H1 (cell line): ENCODE results near the gene KLHL18. TPM values are rescaled to one million over a fixed set of nuclear protein-coding genes. Genes with fewer than 3 reads are reported as not detected.

Source experiments
- CTCF ChIA-PET: fragments of 300-600 bp; sonication (Branson Sonifier 250); formaldehyde crosslinking; loops from one replicate; lab custom pipeline; 2021; ENCODE audit not compliant: partially characterized antibody; lab: Charles Lee
- POLR2A ChIA-PET: fragments of 300-600 bp; sonication (Branson Sonifier 250); formaldehyde crosslinking; loops from one replicate; lab custom pipeline; 2021; ENCODE audit warnings: inconsistent platforms; ENCODE audit not compliant: partially characterized antibody; lab: Charles Lee
- DNase-seq, 2 experiments: peaks; one replicate each; pipeline versions ENCODE4 v3.0.0 to v3.0.0-alpha.2; 2010 to 2022; ENCODE audit warnings: low spot score in 2 of 2, low read depth in 1 of 2, mixed read lengths in 1 of 2
- FAIRE-seq: peaks from 2 replicates; lab custom pipeline; 2011; peaks lifted over from hg19 to GRCh38; lab: Jason Lieb, UNC
- H2AFZ ChIP-seq: 2 replicates; pipeline ENCODE4 v1.8.1; 2012; ENCODE audit warnings: low read length, inconsistent platforms
- H2AK5ac ChIP-seq: 2 replicates; pipeline ENCODE4 v1.6.1; 2013; ENCODE audit warnings: low read depth, low read length
- H2BK120ac ChIP-seq: replicated peaks from 2 replicates; pipeline ENCODE3; 2013; ENCODE audit warnings: low read depth, low read length, inconsistent platforms
- H2BK12ac ChIP-seq: 2 replicates; pipeline ENCODE4 v1.6.1; 2013; ENCODE audit warnings: low read depth, low read length
- H2BK15ac ChIP-seq: 2 replicates; pipeline ENCODE4 v1.6.1; 2013; ENCODE audit warnings: low read length
- H2BK20ac ChIP-seq: 2 replicates; pipeline ENCODE4 v1.6.1; 2013; ENCODE audit warnings: low read length
- H2BK5ac ChIP-seq: 2 replicates; pipeline ENCODE4 v1.6.1; 2013; ENCODE audit warnings: low read depth, low read length
- H3K14ac ChIP-seq: 2 replicates; pipeline ENCODE4 v1.6.1; 2013; ENCODE audit warnings: inconsistent platforms; ENCODE audit not compliant: insufficient read length
- H3K18ac ChIP-seq: 2 replicates; pipeline ENCODE4 v1.6.1; 2013; ENCODE audit warnings: low read length; ENCODE audit errors: extremely low read depth
- H3K23ac ChIP-seq: 2 replicates; pipeline ENCODE4 v1.6.1; 2013; ENCODE audit warnings: inconsistent platforms; ENCODE audit not compliant: insufficient read length
- H3K23me2 ChIP-seq: 2 replicates; pipeline ENCODE4 v1.6.1; 2013; ENCODE audit warnings: low read depth, low read length
- H3K27ac ChIP-seq: 2 replicates; pipeline ENCODE4 v1.6.1; 2011; ENCODE audit warnings: low read depth, low read length, inconsistent platforms
- H3K27me3 ChIP-seq, 4 experiments: replicated peaks in 1 of 4; 1 replicate in 1 of 4; 2 replicates in 3 of 4; pipeline versions ENCODE4 v1.6.1 to v1.8.1; 2011 to 2013; ENCODE audit warnings: low read length in 3 of 4, mild to moderate bottlenecking in 3 of 4, inconsistent platforms in 2 of 4, mixed read lengths in 2 of 4, moderate library complexity in 1 of 4; ENCODE audit not compliant: control insufficient read depth in 3 of 4, insufficient read depth in 3 of 4; ENCODE audit errors: extremely low read depth in 1 of 4
- H3K36me3 ChIP-seq, 4 experiments: 2 replicates each; pipeline versions ENCODE4 v1.6.1 to v1.8.1; 2011 to 2013; ENCODE audit warnings: mild to moderate bottlenecking in 4 of 4, low read length in 3 of 4, moderate library complexity in 2 of 4, control low read depth in 1 of 4, inconsistent platforms in 1 of 4; ENCODE audit not compliant: insufficient read depth in 4 of 4, control insufficient read depth in 2 of 4
- H3K4ac ChIP-seq: replicated peaks from 2 replicates; pipeline ENCODE3; 2013; ENCODE audit warnings: low read length, low read depth, mixed read lengths, inconsistent platforms; ENCODE audit not compliant: insufficient read length
- H3K4me1 ChIP-seq, 4 experiments: replicated peaks in 1 of 4; 1 replicate in 1 of 4; 2 replicates in 3 of 4; pipeline versions ENCODE4 v1.6.1 to v1.8.1; 2011 to 2013; ENCODE audit warnings: low read length in 3 of 4, inconsistent platforms in 2 of 4, mixed read lengths in 1 of 4; ENCODE audit not compliant: insufficient read depth in 4 of 4, control insufficient read depth in 3 of 4
- H3K4me2 ChIP-seq, 2 experiments: 2 replicates each; pipeline versions ENCODE4 v1.6.1 to v1.8.1; 2011 to 2013; ENCODE audit warnings: low read depth in 2 of 2, low read length in 2 of 2, control low read depth in 1 of 2, inconsistent platforms in 1 of 2, mild to moderate bottlenecking in 1 of 2; ENCODE audit not compliant: insufficient read depth in 1 of 2
- H3K4me3 ChIP-seq, 4 experiments: fragments of 200-600, 300-600 bp in 1 of 4; sonication (generic), shearing (Covaris generic), sonication (Bioruptor Twin) in 1 of 4; 2 replicates each; pipeline versions ENCODE4 v1.5.1 to v1.8.1; 2011 to 2016; ENCODE audit warnings: low read length in 4 of 4, low read depth in 3 of 4, control low read depth in 2 of 4, inconsistent platforms in 2 of 4, mild to moderate bottlenecking in 2 of 4, mixed read lengths in 1 of 4, moderate library complexity in 1 of 4; ENCODE audit not compliant: insufficient read depth in 2 of 4; ENCODE audit errors: extremely low read depth in 1 of 4
- H3K56ac ChIP-seq: replicated peaks from 2 replicates; pipeline ENCODE3; 2013; ENCODE audit warnings: low read depth, mild to moderate bottlenecking, mixed read lengths, low read length, inconsistent platforms; ENCODE audit not compliant: insufficient read length
- H3K79me1 ChIP-seq: 2 replicates; pipeline ENCODE4 v1.6.1; 2013; ENCODE audit warnings: low read depth, low read length, control low read depth
- H3K79me2 ChIP-seq, 2 experiments: 2 replicates each; pipeline versions ENCODE4 v1.6.1 to v1.8.1; 2012 to 2013; ENCODE audit warnings: low read length in 2 of 2, mild to moderate bottlenecking in 2 of 2, inconsistent platforms in 1 of 2; ENCODE audit not compliant: insufficient read depth in 2 of 2, control insufficient read depth in 1 of 2
- H3K9ac ChIP-seq, 4 experiments: replicated peaks in 1 of 4; 1 replicate in 1 of 4; 2 replicates in 3 of 4; pipeline versions ENCODE4 v1.6.1 to v1.8.1; 2011 to 2013; ENCODE audit warnings: low read depth in 3 of 4, low read length in 3 of 4, control low read depth in 2 of 4, mild to moderate bottlenecking in 2 of 4, moderate library complexity in 2 of 4, inconsistent platforms in 1 of 4; ENCODE audit errors: extremely low read depth in 1 of 4
- H3K9me3 ChIP-seq, 2 experiments: 2 replicates each; pipeline versions ENCODE4 v1.6.1 to v1.8.1; 2012 to 2013; ENCODE audit warnings: mild to moderate bottlenecking in 2 of 2, moderate library complexity in 2 of 2, control low read depth in 1 of 2, inconsistent platforms in 1 of 2, low read depth in 1 of 2, low read length in 1 of 2, mixed read lengths in 1 of 2; ENCODE audit not compliant: insufficient read depth in 2 of 2
- H4K20me1 ChIP-seq, 2 experiments: replicated peaks in 1 of 2; 2 replicates each; pipeline versions ENCODE3 to v1.8.1; 2011 to 2013; ENCODE audit warnings: inconsistent platforms in 2 of 2, low read length in 2 of 2, mild to moderate bottlenecking in 1 of 2; ENCODE audit not compliant: insufficient read depth in 2 of 2, control insufficient read depth in 1 of 2
- H4K5ac ChIP-seq: 2 replicates; pipeline ENCODE4 v1.6.1; 2013; ENCODE audit warnings: low read length, low read depth, mixed read lengths, inconsistent platforms; ENCODE audit not compliant: insufficient read length
- H4K8ac ChIP-seq: 2 replicates; pipeline ENCODE4 v1.8.0; 2013; ENCODE audit warnings: mild to moderate bottlenecking, moderate library complexity, low read length, inconsistent platforms; ENCODE audit not compliant: insufficient read depth; ENCODE audit errors: extremely low read depth
- H4K91ac ChIP-seq: replicated peaks from 2 replicates; pipeline ENCODE3; 2013; ENCODE audit warnings: low read length, mixed read lengths, inconsistent platforms; ENCODE audit not compliant: insufficient read length
- CEBPB ChIP-seq: IDR thresholded peaks from 2 replicates; pipeline ENCODE4 v1.6.1; 2012; ENCODE audit warnings: low read depth, low read length
- EGR1 ChIP-seq: IDR thresholded peaks from 2 replicates; pipeline ENCODE4 v1.6.1; 2011; ENCODE audit warnings: low read depth, low read length, borderline replicate concordance
- WGBS, 2 experiments: shearing (Covaris generic) in 1 of 2; methylation state at CpG; one replicate each; pipeline versions ENCODE4 v1.1.6 to v1.1.7; 2013 to 2015; ENCODE audit warnings: low lambda C conversion rate in 2 of 2, mixed read lengths in 2 of 2, inconsistent platforms in 1 of 2, low coverage in 1 of 2, missing lambda C conversion rate in 1 of 2; ENCODE audit not compliant: insufficient replicate concordance in 2 of 2, insufficient coverage in 1 of 2, insufficient read length in 1 of 2; ENCODE audit errors: extremely low coverage in 1 of 2, missing lambda C conversion rate in 1 of 2; 5-methylcytosine and 5-hydroxymethylcytosine counted together
- polyA plus RNA-seq, 7 experiments: library from polyadenylated mRNA; depleted of rRNA in 3 of 7; stranded (reverse) in 5 of 7; unstranded in 2 of 7; fragments of >200 nt in 5 of 7; fragments of 200-250 nt in 2 of 7; gene quantifications; 1 replicate in 5 of 7; 2 replicates in 1 of 7; 4 replicates in 1 of 7; pipeline versions ENCODE4 v1.2.1 to v1.2.3, GENCODE V29; 2011 to 2013; ENCODE audit warnings: missing spikeins in 2 of 7, mixed read lengths in 2 of 7
- total RNA-seq: library from RNA; stranded (reverse); fragmentation: NEBNext Ultra II Directional; extraction: Animal tissue kit (Norgen Biotek cat#: 25700); gene quantifications from 2 replicates; pipeline ENCODE4 v1.2.1, GENCODE V29; 2021

The KLHL18 gene
- total and polyA plus RNA-seq, 2 of the 8 experiments (the other 6 are each of a cell fraction or from before 2014, with no cell fraction given) = 19.9 to 31.7 TPM

GRCh38 chr3:47295976-47296375 is 13.2 kb downstream of the KLHL18 start:
- no peaks in the 10 kb centered on the region for H3K9me3 ChIP-seq
- H3K18ac ChIP-seq = no peak overlapping the region
- peaks cover 10 to 14% of the 10 kb centered on the region in 2 experiments for H4K20me1 ChIP-seq
- no peaks in the 10 kb centered on the region for H3K23me2 ChIP-seq
- POLR2A ChIA-PET = interaction anchor here (0.6 to 1.8 kb wide), 3 partner anchors 13 to 597 kb away, joined by 3 to 8 read pairs (median 3); partner anchors contain the start of genes KIF9 and KLHL18
- no peak overlapping the region for H2BK120ac ChIP-seq
- H3K4me1 ChIP-seq = no peaks in the 10 kb centered on the region; a peak in 1 of 7 replicates
- CTCF ChIA-PET = no interaction called here
- H3K27ac ChIP-seq = no peak overlapping the region
- FAIRE-seq = no peak
- 90% methylated on average over 6 of the region's 6 CpGs; no CpG with 5 or more reads in 1 of the 2 experiments for WGBS, 2 experiments
- H3K4me2 ChIP-seq = no peak overlapping the region
- H2AK5ac ChIP-seq = no peak overlapping the region
- no peak overlapping the region for H2BK5ac ChIP-seq
- no peak for TF ChIP-seq EGR1
- TF ChIP-seq CEBPB = no peak
- H3K79me2 ChIP-seq = peaks cover 0 to 78% of the 10 kb centered on the region in 2 experiments; a peak in 2 of 4 replicates
- no peaks in the 10 kb centered on the region for H3K27me3 ChIP-seq
- no peak overlapping the region for H2BK20ac ChIP-seq
- no peak overlapping the region for H3K4ac ChIP-seq
- no peak overlapping the region for H3K56ac ChIP-seq
- DNase-seq = no peak
- H3K14ac ChIP-seq = no peak overlapping the region
- H3K36me3 ChIP-seq = no peaks in the 10 kb centered on the region; a peak in 2 of 8 replicates
- H3K4me3 ChIP-seq = no peak overlapping the region
- H4K5ac ChIP-seq = no peak overlapping the region
- no peak overlapping the region for H4K8ac ChIP-seq
- no peak overlapping the region for H4K91ac ChIP-seq
- peaks cover 2% of the 10 kb centered on the region for H3K79me1 ChIP-seq
- no peak overlapping the region for H2BK12ac ChIP-seq
- H3K23ac ChIP-seq = no peak overlapping the region
- H3K9ac ChIP-seq = no peak overlapping the region
- no peak overlapping the region for H2BK15ac ChIP-seq
- no peak overlapping the region for H2AFZ ChIP-seq
